PFSK-1 (cell line): Measurements from ENCODE around the gene PIGS.

ENCODE experiments used
- FOXP2 ChIP-seq: optimal IDR thresholded peaks from 2 replicates; pipeline ENCODE3; 2011; ENCODE audit warnings: borderline replicate concordance, control low read depth, inconsistent platforms; ENCODE audit not compliant: insufficient read depth; ENCODE audit errors: extremely low read length, extremely low read depth
- POLR2AphosphoS5 ChIP-seq: IDR thresholded peaks from 2 replicates; pipeline ENCODE4 v1.6.1; 2012; ENCODE audit warnings: low read depth, mild to moderate bottlenecking, control low read depth, low read length, moderate library complexity
- SIN3A ChIP-seq: IDR thresholded peaks from 2 replicates; pipeline ENCODE4 v1.6.1; 2012; ENCODE audit warnings: mild to moderate bottlenecking, low read length, moderate library complexity, borderline replicate concordance; ENCODE audit not compliant: insufficient read depth
- TAF1 ChIP-seq: IDR thresholded peaks from 2 replicates; pipeline ENCODE4 v1.6.1; 2012; ENCODE audit warnings: low read length, control low read depth, borderline replicate concordance; ENCODE audit not compliant: insufficient read depth
- TF ChIP-seq, protein P1 (sequence below), 2 experiments: IDR thresholded peaks; 2 replicates each; pipeline versions ENCODE4 v1.6.1 to v1.8.0; 2011 to 2012; ENCODE audit warnings: low read depth in 2 of 2, low read length in 2 of 2, control low read depth in 1 of 2, inconsistent platforms in 1 of 2, mild to moderate bottlenecking in 1 of 2, moderate library complexity in 1 of 2; ENCODE audit not compliant: insufficient read depth in 1 of 2

The PIGS gene

DNA sequence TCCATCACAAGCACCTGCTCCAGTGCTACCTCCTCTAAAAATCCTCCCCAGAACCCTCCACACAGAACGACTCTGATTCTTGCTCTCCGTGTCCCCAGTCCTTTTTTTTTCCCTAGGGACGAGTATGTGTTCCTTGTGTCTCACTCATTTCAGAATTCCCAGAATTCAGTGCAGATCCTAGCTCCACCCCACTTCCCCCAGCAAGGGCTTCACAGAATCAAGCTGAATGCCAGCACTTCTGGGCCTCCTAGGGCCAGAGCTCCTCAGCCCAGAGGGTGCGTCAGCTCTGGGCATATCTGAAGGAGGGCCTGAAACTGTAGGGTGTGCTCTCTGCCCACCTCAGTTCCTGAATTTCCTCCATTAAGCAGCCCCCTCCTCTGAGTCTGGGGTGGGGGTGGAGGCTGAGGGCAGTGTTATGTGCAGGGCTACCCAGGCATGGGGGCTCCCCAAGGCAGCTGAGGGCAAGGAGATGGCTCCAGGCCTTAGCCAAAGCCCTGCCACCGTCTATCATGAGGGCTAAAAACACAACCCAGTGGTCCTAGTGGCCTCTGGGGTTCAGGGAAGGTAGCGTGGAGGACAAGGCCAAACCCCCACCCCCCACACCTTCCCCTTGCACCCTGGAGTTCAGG is 25.4 kb downstream of the PIGS start:
- TF ChIP-seq POLR2AphosphoS5 (no peak), FOXP2 (no peak), TAF1 (no peak), SIN3A (no peak)
- TF ChIP-seq, protein P1, sequence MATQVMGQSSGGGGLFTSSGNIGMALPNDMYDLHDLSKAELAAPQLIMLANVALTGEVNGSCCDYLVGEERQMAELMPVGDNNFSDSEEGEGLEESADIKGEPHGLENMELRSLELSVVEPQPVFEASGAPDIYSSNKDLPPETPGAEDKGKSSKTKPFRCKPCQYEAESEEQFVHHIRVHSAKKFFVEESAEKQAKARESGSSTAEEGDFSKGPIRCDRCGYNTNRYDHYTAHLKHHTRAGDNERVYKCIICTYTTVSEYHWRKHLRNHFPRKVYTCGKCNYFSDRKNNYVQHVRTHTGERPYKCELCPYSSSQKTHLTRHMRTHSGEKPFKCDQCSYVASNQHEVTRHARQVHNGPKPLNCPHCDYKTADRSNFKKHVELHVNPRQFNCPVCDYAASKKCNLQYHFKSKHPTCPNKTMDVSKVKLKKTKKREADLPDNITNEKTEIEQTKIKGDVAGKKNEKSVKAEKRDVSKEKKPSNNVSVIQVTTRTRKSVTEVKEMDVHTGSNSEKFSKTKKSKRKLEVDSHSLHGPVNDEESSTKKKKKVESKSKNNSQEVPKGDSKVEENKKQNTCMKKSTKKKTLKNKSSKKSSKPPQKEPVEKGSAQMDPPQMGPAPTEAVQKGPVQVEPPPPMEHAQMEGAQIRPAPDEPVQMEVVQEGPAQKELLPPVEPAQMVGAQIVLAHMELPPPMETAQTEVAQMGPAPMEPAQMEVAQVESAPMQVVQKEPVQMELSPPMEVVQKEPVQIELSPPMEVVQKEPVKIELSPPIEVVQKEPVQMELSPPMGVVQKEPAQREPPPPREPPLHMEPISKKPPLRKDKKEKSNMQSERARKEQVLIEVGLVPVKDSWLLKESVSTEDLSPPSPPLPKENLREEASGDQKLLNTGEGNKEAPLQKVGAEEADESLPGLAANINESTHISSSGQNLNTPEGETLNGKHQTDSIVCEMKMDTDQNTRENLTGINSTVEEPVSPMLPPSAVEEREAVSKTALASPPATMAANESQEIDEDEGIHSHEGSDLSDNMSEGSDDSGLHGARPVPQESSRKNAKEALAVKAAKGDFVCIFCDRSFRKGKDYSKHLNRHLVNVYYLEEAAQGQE (IDR thresholded peaks at IDR 0.05; ENCODE audit: insufficient read depth in 1 of 2, low read depth in 2 of 2, low read length in 2 of 2), result no peak

DNA sequence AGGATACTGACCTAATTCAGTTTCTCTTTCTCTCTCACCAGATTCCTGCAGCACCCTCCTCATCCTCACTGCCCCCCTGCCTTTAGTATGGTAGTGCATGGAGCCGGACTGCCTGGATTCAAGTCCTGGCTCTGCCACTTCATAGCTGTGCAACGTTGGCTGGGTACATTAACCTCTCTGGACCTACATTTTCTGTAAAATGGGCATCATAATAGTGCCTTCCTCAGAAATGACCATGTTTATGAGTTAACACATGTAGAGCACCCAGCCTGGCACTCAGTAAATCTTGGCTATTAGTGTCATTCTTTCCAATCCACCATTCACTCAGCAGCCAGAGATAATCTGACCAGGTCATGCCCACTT is 26.2 kb downstream of the PIGS start:
- TF ChIP-seq SIN3A, result no peak
- TF ChIP-seq, protein P1 (IDR thresholded peaks at IDR 0.05; ENCODE audit: insufficient read depth in 1 of 2, low read depth in 2 of 2, low read length in 2 of 2), result no peak
- TF ChIP-seq POLR2AphosphoS5, result no peak
- TF ChIP-seq TAF1, result no peak
- no peak for TF ChIP-seq FOXP2

DNA sequence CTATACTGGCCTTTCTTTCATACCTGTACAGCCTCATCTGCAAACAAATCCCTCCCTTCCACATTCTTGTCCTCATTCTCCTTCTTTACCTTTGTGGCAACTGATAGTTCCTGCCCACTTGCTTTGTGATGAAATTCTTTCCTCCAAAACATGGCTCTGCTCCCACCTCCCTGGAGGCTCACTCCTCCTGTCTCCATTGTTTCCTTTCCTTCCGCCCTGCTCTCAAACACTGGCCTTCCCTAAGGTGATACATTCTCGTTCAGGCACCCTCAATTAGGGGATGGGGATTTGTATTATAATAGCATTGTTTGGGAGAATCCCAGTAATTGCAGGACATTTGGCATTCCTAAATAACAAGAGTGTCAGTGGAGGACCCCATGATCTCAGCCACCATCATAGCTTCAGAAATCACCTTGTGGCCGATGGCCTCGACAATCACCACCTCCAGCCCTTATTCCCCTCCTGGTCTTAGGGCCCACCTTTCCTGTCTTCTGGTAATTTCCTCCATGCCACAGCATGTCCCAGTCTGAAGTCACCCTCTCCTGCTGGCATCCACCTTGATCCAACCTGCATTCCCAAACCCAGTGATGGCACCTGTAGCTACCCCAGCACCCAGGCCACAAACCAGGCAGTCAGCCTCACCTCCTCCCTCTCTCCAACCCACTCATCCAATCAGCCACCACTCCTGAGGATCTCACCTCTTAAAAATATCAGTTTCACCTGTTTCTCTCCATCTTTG is 26.8 kb downstream of the PIGS start:
- no peak for TF ChIP-seq TAF1

DNA sequence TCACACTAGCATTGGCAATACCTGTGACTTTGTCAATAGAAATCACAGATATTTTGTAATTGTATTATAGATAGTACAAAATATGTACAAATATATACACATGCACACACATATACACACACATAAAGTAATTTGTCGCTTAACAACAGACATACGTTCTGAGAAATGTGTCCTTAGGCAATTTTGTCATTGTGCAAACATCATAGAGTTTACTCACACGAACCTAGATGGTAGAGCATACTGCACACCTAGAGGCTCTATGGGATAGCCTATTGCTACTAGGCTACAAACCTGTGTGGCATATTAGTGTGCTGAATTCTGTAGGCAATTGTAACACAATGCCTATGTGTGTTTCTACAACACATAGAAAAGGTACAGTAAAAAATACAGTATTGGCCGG is 29.9 kb downstream of the PIGS start:
- no peak for TF ChIP-seq FOXP2
- no peak for TF ChIP-seq POLR2AphosphoS5
- TF ChIP-seq, protein P1 (IDR thresholded peaks at IDR 0.05; ENCODE audit: insufficient read depth in 1 of 2, low read depth in 2 of 2, low read length in 2 of 2), result no peak
- no peak for TF ChIP-seq SIN3A
- TF ChIP-seq TAF1, result no peak

DNA sequence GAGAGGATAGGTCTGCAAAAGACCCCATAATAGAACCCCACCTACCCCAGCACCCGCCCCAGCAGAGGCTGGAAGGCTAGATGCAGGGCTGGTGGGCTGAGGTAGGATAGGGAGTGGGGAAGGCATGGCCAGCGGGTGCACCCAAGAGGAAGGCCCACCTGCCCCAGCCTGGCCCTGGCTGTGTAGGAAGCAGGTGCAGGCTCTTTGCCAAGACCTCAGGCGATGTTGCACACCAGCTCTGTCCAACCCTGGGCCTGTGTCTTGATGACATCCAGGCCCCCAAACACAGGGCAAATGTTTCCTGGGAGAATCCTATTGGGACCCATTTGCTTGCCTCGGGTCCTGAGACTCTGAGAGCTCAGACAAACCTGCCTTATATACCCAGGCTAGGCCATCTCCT is 31.1 kb downstream of the PIGS start:
- no peak for TF ChIP-seq SIN3A
- no peak for TF ChIP-seq TAF1
- no peak for TF ChIP-seq POLR2AphosphoS5
- no peak for TF ChIP-seq FOXP2
- TF ChIP-seq, protein P1 (IDR thresholded peaks at IDR 0.05; ENCODE audit: insufficient read depth in 1 of 2, low read depth in 2 of 2, low read length in 2 of 2), result no peak
